H9 (cell line): Measurements from ENCODE around the gene ARHGEF17. TPM values are rescaled to one million over a fixed set of nuclear protein-coding genes. Genes with fewer than 3 reads are reported as not detected.

Source experiments
- DNase-seq: peaks from one replicate; pipeline ENCODE4 v3.0.0-alpha.2; 2017
- H2AFZ ChIP-seq: one replicate; pipeline ENCODE4 v1.6.1; 2013; ENCODE audit warnings: mild to moderate bottlenecking, low read length, control low read depth, moderate library complexity
- H2AK5ac ChIP-seq: 2 replicates; pipeline ENCODE4 v1.6.1; 2013; ENCODE audit warnings: low read length, control low read depth, mixed read lengths; ENCODE audit not compliant: insufficient read length
- H2BK120ac ChIP-seq: one replicate; pipeline ENCODE4 v1.6.1; 2013; ENCODE audit warnings: low read depth, mild to moderate bottlenecking, low read length, control low read depth, inconsistent platforms; ENCODE audit not compliant: poor library complexity, severe bottlenecking
- H2BK12ac ChIP-seq: 2 replicates; pipeline ENCODE4 v1.6.1; 2013; ENCODE audit warnings: low read length, control low read depth, mixed read lengths, low read depth; ENCODE audit not compliant: insufficient read length
- H2BK15ac ChIP-seq: 2 replicates; pipeline ENCODE4 v1.6.1; 2013; ENCODE audit warnings: low read depth, low read length, control low read depth
- H2BK20ac ChIP-seq: one replicate; pipeline ENCODE4 v1.6.1; 2013; ENCODE audit warnings: low read depth, mild to moderate bottlenecking, low read length, control low read depth, inconsistent platforms; ENCODE audit not compliant: poor library complexity, severe bottlenecking
- H2BK5ac ChIP-seq: 2 replicates; pipeline ENCODE4 v1.6.1; 2013; ENCODE audit warnings: low read length, control low read depth, mixed read lengths; ENCODE audit not compliant: insufficient read length
- H3K14ac ChIP-seq: 2 replicates; pipeline ENCODE4 v1.6.1; 2013; ENCODE audit warnings: low read length, control low read depth; ENCODE audit not compliant: insufficient read depth
- H3K18ac ChIP-seq: 2 replicates; pipeline ENCODE4 v1.6.1; 2013; ENCODE audit warnings: low read depth, mild to moderate bottlenecking, mixed read lengths, low read length, control low read depth; ENCODE audit not compliant: insufficient read length
- H3K23ac ChIP-seq: 2 replicates; pipeline ENCODE4 v1.6.1; 2013; ENCODE audit warnings: low read length, control low read depth, mixed read lengths, low read depth; ENCODE audit not compliant: insufficient read length
- H3K23me2 ChIP-seq: 2 replicates; pipeline ENCODE4 v1.6.1; 2013; ENCODE audit warnings: low read depth, mild to moderate bottlenecking, mixed read lengths, low read length, control low read depth; ENCODE audit not compliant: insufficient read length, poor library complexity, severe bottlenecking
- H3K27ac ChIP-seq: 2 replicates; pipeline ENCODE4 v1.5.1; 2013; ENCODE audit warnings: low read length, control low read depth, mixed read lengths, low read depth; ENCODE audit not compliant: insufficient read length
- H3K27me3 ChIP-seq: 2 replicates; pipeline ENCODE4 v1.6.1; 2013; ENCODE audit warnings: low read length, control low read depth, inconsistent platforms; ENCODE audit not compliant: insufficient read depth
- H3K4ac ChIP-seq: 2 replicates; pipeline ENCODE4 v1.6.1; 2013; ENCODE audit warnings: low read depth, mild to moderate bottlenecking, control low read depth, inconsistent platforms, low read length, moderate library complexity
- H3K4me1 ChIP-seq: 2 replicates; pipeline ENCODE4 v1.6.1; 2013; ENCODE audit warnings: low read length, control low read depth, inconsistent platforms; ENCODE audit not compliant: insufficient read depth
- H3K4me2 ChIP-seq: 2 replicates; pipeline ENCODE4 v1.6.1; 2013; ENCODE audit warnings: low read length, control low read depth, mixed read lengths; ENCODE audit not compliant: insufficient read length, insufficient read depth
- H3K56ac ChIP-seq: 2 replicates; pipeline ENCODE4 v1.6.1; 2013; ENCODE audit warnings: low read depth, mild to moderate bottlenecking, mixed read lengths, low read length, control low read depth; ENCODE audit not compliant: insufficient read length
- H3K79me1 ChIP-seq: 2 replicates; pipeline ENCODE4 v1.6.1; 2013; ENCODE audit warnings: low read depth, mild to moderate bottlenecking, moderate library complexity, low read length, control low read depth, inconsistent platforms; ENCODE audit not compliant: insufficient read depth, poor library complexity, severe bottlenecking
- H3K79me2 ChIP-seq: 2 replicates; pipeline ENCODE4 v1.6.1; 2013; ENCODE audit warnings: low read length, control low read depth, inconsistent platforms; ENCODE audit not compliant: insufficient read depth
- H3K9ac ChIP-seq: 2 replicates; pipeline ENCODE4 v1.6.1; 2013; ENCODE audit warnings: low read length, control low read depth, mixed read lengths; ENCODE audit not compliant: insufficient read length; ENCODE audit errors: extremely low read depth
- H3K9me3 ChIP-seq: one replicate; pipeline ENCODE4 v1.6.1; 2013; ENCODE audit warnings: low read depth, low read length, inconsistent platforms; ENCODE audit not compliant: control insufficient read depth
- H3T11ph ChIP-seq: one replicate; pipeline ENCODE4 v1.6.1; 2013; ENCODE audit warnings: mild to moderate bottlenecking, low read length, control low read depth, inconsistent platforms
- H4K20me1 ChIP-seq: one replicate; pipeline ENCODE4 v1.6.1; 2013; ENCODE audit not compliant: control insufficient read depth, insufficient read length, insufficient read depth
- H4K5ac ChIP-seq: 2 replicates; pipeline ENCODE4 v1.6.1; 2013; ENCODE audit warnings: low read depth, mild to moderate bottlenecking, mixed read lengths, low read length, control low read depth; ENCODE audit not compliant: insufficient read length
- H4K8ac ChIP-seq: replicated peaks from 2 replicates; pipeline ENCODE4 v1.6.1; 2013; ENCODE audit warnings: low read length, control low read depth, mixed read lengths, low read depth; ENCODE audit not compliant: insufficient read length
- H4K91ac ChIP-seq: 2 replicates; pipeline ENCODE4 v1.6.1; 2013; ENCODE audit warnings: low read depth, mild to moderate bottlenecking, moderate library complexity, mixed read lengths, low read length, control low read depth; ENCODE audit not compliant: insufficient read length
- H3K27ac Mint-ChIP-seq, 3 experiments: 2 replicates in 2 of 3; 3 replicates in 1 of 3; pipeline ENCODE4 v1.8.0; 2020 to 2021; ENCODE audit warnings: mixed read lengths in 3 of 3, mild to moderate bottlenecking in 1 of 3, moderate library complexity in 1 of 3
- H3K27me3 Mint-ChIP-seq: 2 replicates; pipeline ENCODE4 v1.8.0; 2021; ENCODE audit warnings: low read depth, mild to moderate bottlenecking, moderate library complexity, mixed read lengths
- H3K36me3 Mint-ChIP-seq, 3 experiments: 2 replicates in 2 of 3; 3 replicates in 1 of 3; pipeline ENCODE4 v1.8.0; 2020 to 2021; ENCODE audit warnings: low read depth in 3 of 3, mixed read lengths in 3 of 3; ENCODE audit not compliant: insufficient read depth in 1 of 3
- H3K4me1 Mint-ChIP-seq, 2 experiments: 2 replicates each; pipeline ENCODE4 v1.8.0; 2020; ENCODE audit warnings: mixed read lengths in 2 of 2
- H3K4me3 Mint-ChIP-seq, 2 experiments: 2 replicates in 1 of 2; 3 replicates in 1 of 2; pipeline ENCODE4 v1.8.0; 2020 to 2021; ENCODE audit warnings: mild to moderate bottlenecking in 2 of 2, mixed read lengths in 2 of 2, moderate library complexity in 1 of 2
- H3K9me3 Mint-ChIP-seq, 2 experiments: 2 replicates in 1 of 2; 3 replicates in 1 of 2; pipeline ENCODE4 v1.8.0; 2020; ENCODE audit warnings: mild to moderate bottlenecking in 2 of 2, mixed read lengths in 2 of 2, moderate library complexity in 1 of 2
- WGBS: extraction: QIAGEN DNeasy Blood & Tissue Kit; methylation state at CpG from one replicate; pipeline ENCODE4 v1.1.7; 2013; ENCODE audit warnings: missing lambda C conversion rate, low lambda C conversion rate, mixed read lengths; ENCODE audit not compliant: insufficient read length; ENCODE audit errors: extremely low coverage; 5-methylcytosine and 5-hydroxymethylcytosine counted together
- total RNA-seq: library from RNA; stranded (reverse); gene quantifications from 2 replicates; pipeline ENCODE4 v1.2.1, GENCODE V29; 2021
- TF ChIP-seq, protein P1 (sequence below): fragments of 200-600 bp; sonication (generic); conservative IDR thresholded peaks from 3 replicates; pipeline ENCODE4 v1.8.0; 2021; ENCODE audit warnings: antibody characterized with exemption, mild to moderate bottlenecking

Gene ARHGEF17
- total RNA-seq, 1 experiment from 2014 or later = 7.4 TPM

DNA sequence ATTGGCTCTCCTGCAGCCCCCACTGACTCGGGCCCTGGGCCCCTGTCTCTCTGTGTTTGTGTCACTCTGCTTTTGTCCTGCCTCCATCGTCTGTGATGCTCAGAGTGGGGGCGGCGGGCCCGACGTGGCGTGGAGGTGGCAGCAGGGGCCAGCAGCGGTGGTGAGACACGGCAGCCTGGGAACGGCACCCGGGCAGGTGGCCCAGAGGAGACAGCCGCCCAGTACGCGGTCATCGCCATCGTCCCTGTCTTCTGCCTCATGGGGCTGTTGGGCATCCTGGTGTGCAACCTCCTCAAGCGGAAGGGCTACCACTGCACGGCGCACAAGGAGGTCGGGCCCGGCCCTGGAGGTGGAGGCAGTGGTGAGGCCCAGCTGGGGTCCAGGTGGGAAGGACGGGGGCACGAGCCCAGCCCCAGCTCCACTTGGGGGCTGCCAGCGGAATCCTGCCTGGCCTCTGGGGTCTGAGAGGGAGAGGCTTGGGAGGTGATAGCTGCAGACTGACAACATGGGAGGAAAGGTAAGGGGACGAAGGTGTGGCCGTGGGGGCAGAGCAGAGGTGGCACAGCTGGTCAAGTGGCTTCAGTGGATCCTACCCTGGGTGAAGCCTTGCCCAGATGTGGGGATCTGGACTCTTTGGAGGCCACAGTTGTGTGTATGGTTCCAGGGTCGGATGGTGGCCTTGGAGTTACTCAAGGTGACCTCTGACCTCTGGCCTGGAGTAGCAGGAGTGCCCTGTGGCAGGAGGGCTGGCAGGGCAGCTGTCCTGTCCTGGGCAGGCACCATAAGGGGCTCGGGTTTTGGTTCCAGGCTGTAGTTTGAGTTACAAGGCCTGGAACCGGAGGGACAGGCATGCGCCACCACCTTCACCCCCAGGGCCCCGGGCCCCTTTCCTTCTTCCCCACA, 84.3 kb downstream of the ARHGEF17 start:
- no peak overlapping the region for H2BK120ac ChIP-seq
- no peak overlapping the region for H3K27ac ChIP-seq
- no peak overlapping the region for H3K4me2 ChIP-seq
- H3K27me3 ChIP-seq = no peaks in the 10 kb centered on the region
- no peaks in the 10 kb centered on the region for H3K9me3 ChIP-seq
- no CpG with 5 or more reads among the region's 31 CpGs for WGBS
- H3K79me2 ChIP-seq = no peaks in the 10 kb centered on the region
- H3K27me3 Mint-ChIP-seq = no peaks in the 10 kb centered on the region; the same call in 1 of the 2 replicates
- H3K18ac ChIP-seq = no peak overlapping the region
- H3K4me1 ChIP-seq = no peaks in the 10 kb centered on the region
- H2AK5ac ChIP-seq = no peak overlapping the region
- no peak overlapping the region for H3K56ac ChIP-seq
- peak overlapping the region in 1 of 3 experiments; percentile 44; a peak in 1 of 7 replicates for H3K27ac Mint-ChIP-seq
- H2BK15ac ChIP-seq = no peak overlapping the region
- H3T11ph ChIP-seq = no peak overlapping the region
- H3K79me1 ChIP-seq = no peaks in the 10 kb centered on the region
- H4K20me1 ChIP-seq = no peaks in the 10 kb centered on the region
- no peaks in the 10 kb centered on the region for H3K23me2 ChIP-seq
- H3K4me3 Mint-ChIP-seq = no peak overlapping the region
- peaks cover 16 to 17% of the 10 kb centered on the region in 2 experiments for H3K4me1 Mint-ChIP-seq
- H3K9me3 Mint-ChIP-seq = no peaks in the 10 kb centered on the region
- no peak overlapping the region for H4K5ac ChIP-seq
- H3K23ac ChIP-seq = no peak overlapping the region
- no peak overlapping the region for H3K9ac ChIP-seq
- H4K91ac ChIP-seq = no peak overlapping the region
- H3K14ac ChIP-seq = no peak overlapping the region
- no peak overlapping the region for H2BK5ac ChIP-seq
- H3K36me3 Mint-ChIP-seq = peaks cover 0 to 3% (median 2%) of the 10 kb centered on the region in 3 experiments; a peak in 3 of 7 replicates
- no peak overlapping the region for H2BK20ac ChIP-seq
- DNase-seq = no peak
- H4K8ac ChIP-seq = no peak overlapping the region
- H3K4ac ChIP-seq = no peak overlapping the region
- TF ChIP-seq, protein P1, sequence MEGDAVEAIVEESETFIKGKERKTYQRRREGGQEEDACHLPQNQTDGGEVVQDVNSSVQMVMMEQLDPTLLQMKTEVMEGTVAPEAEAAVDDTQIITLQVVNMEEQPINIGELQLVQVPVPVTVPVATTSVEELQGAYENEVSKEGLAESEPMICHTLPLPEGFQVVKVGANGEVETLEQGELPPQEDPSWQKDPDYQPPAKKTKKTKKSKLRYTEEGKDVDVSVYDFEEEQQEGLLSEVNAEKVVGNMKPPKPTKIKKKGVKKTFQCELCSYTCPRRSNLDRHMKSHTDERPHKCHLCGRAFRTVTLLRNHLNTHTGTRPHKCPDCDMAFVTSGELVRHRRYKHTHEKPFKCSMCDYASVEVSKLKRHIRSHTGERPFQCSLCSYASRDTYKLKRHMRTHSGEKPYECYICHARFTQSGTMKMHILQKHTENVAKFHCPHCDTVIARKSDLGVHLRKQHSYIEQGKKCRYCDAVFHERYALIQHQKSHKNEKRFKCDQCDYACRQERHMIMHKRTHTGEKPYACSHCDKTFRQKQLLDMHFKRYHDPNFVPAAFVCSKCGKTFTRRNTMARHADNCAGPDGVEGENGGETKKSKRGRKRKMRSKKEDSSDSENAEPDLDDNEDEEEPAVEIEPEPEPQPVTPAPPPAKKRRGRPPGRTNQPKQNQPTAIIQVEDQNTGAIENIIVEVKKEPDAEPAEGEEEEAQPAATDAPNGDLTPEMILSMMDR = no peak
- no peak overlapping the region for H2AFZ ChIP-seq
- H2BK12ac ChIP-seq = no peak overlapping the region
